ENCODE data around the gene TLE6. TPM values are rescaled to one million over a fixed set of nuclear protein-coding genes. Genes with fewer than 3 reads are reported as not detected.

The TLE6 gene
- total RNA-seq, 2 donors from 2014 or later = 5.3 to 7.8 TPM

- Histone ChIP-seq H3K4me3 (peak overlapping the region; percentile 82), H3K36me3 (no peaks in the 10 kb centered on the region), H3K4me1 (ENCODE audit: control insufficient read depth in 1 of 2, low read depth in 2 of 2) (peaks cover 0 to 17% of the 10 kb centered on the region in 2 donors), H3K9me3 (no peaks in the 10 kb centered on the region), H3K27ac (no peak overlapping the region), H3K27me3 (replicated peaks; ENCODE audit: insufficient read depth) (no peaks in the 10 kb centered on the region)
- DNase-seq (ENCODE audit: low spot score) (no peak), ATAC-seq (ENCODE audit: insufficient number of reproducible peaks, low FRiP score, low read depth) (no peak)
- no peak for TF ChIP-seq CTCF (IDR thresholded peaks at IDR 0.05)
Measured at GRCh38 chr19:3027981-3028304, 50.6 kb downstream of the TLE6 start.

GRCh38 chr19:3028305-3029064, 51.1 kb downstream of the TLE6 start:
- Histone ChIP-seq H3K4me1 (ENCODE audit: control insufficient read depth in 1 of 2, low read depth in 2 of 2) (peaks cover 0 to 17% of the 10 kb centered on the region in 2 donors), H3K9me3 (no peaks in the 10 kb centered on the region), H3K36me3 (no peaks in the 10 kb centered on the region), H3K27ac (peak overlapping the region in 1 of 2 donors; percentile 19), H3K4me3 (peak overlapping the region; percentile 82), H3K27me3 (replicated peaks; ENCODE audit: insufficient read depth) (no peaks in the 10 kb centered on the region)
- ATAC-seq (ENCODE audit: insufficient number of reproducible peaks, low FRiP score, low read depth) = no peak
- DNase-seq (ENCODE audit: low spot score) = no peak
- TF ChIP-seq CTCF (IDR thresholded peaks at IDR 0.05) = no peak

GRCh38 chr19:3029065-3029923, 51.9 kb downstream of the TLE6 start, which contains the start of gene TLE2:
Gene TLE2, minus strand, starts transcription at chr19:3029280. Its CDS starts 376 bp downstream, at chr19:3028904.
- no peak for DNase-seq (ENCODE audit: low spot score)
- TF ChIP-seq CTCF (IDR thresholded peaks at IDR 0.05) = no peak
- Histone ChIP-seq H3K4me3 (peak within 1 kb of the TSS; percentile 82), H3K4me1 (ENCODE audit: control insufficient read depth in 1 of 2, low read depth in 2 of 2) (peaks cover 0 to 19% of the 10 kb centered on the region in 2 donors), H3K36me3 (no peaks in the 10 kb centered on the region), H3K27me3 (replicated peaks; ENCODE audit: insufficient read depth) (no peaks in the 10 kb centered on the region), H3K27ac (peak within 1 kb of the TSS in 1 of 2 donors; percentile 19), H3K9me3 (no peaks in the 10 kb centered on the region)
- no peak for ATAC-seq (ENCODE audit: insufficient number of reproducible peaks, low FRiP score, low read depth)

GRCh38 chr19:3031607-3031867, 54.2 kb downstream of the TLE6 start:
- H3K4me1 ChIP-seq (ENCODE audit: control insufficient read depth in 1 of 2, low read depth in 2 of 2) = peaks cover 9 to 32% of the 10 kb centered on the region in 2 donors
- no peak for ATAC-seq (ENCODE audit: insufficient number of reproducible peaks, low FRiP score, low read depth)

More at GRCh38 chr19:3031607-3031867, 54.2 kb downstream of the TLE6 start:
- no peak for TF ChIP-seq CTCF (IDR thresholded peaks at IDR 0.05)
- H3K27ac ChIP-seq = no peak overlapping the region
- H3K27me3 ChIP-seq (replicated peaks; ENCODE audit: insufficient read depth) = no peaks in the 10 kb centered on the region
- no peak for DNase-seq (ENCODE audit: low spot score)
- H3K9me3 ChIP-seq = no peaks in the 10 kb centered on the region
- H3K36me3 ChIP-seq = no peaks in the 10 kb centered on the region
- H3K4me3 ChIP-seq = no peak overlapping the region
